ENCODE results near the gene PRR33. TPM values are rescaled to one million over a fixed set of nuclear protein-coding genes. Genes with fewer than 3 reads are reported as not detected.
A peak's percentile ranks its signal among the peaks of the same experiment; 100 is the strongest.
"Not testable (repeated sequence)": the region's sequence is repeated elsewhere in the genome, so short reads cannot be mapped to it uniquely, and the experiment has no call there.

The PRR33 gene
- total RNA-seq = 0.75 TPM
- long read RNA-seq, partial matches to known transcripts = 0 of 2 reads
- long read RNA-seq, other reads (novel, unspliced or antisense) = 1 of 2 reads

- intact Hi-C loops (cut with DNase I) = no loop called here
- DNase-seq (ENCODE audit: low spot score) = no peak
Measured at GRCh38 chr11:1891831-1892115, at the start of gene PRR33. Gene PRR33, minus strand, starts transcription at chr11:1891895. Its CDS starts 1,311 bp downstream, at chr11:1890584.

DNA sequence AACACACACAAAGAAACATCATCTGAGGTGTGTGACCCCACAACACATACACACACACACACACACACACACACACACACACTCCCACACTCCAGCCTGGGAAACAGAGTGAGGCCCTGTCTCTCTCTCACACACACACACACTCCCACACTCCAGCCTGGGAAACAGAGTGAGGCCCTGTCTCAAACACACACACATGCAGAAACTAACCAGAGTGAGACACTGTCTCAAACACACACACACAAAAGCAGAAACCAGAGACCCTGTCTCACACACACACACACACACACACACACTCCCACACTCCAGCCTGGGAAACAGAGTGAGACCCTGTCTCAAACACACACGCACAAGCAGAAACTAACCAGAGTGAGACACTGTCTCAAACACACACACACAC, 48.1 kb upstream of the PRR33 start:
- intact Hi-C loops (cut with DNase I) = loop anchor here (5.0 kb wide), 3 partner anchors 42 to 213 kb away; partner anchors contain the start of gene TNNI2
- DNase-seq (ENCODE audit: low spot score) = not testable (repeated sequence)

DNA sequence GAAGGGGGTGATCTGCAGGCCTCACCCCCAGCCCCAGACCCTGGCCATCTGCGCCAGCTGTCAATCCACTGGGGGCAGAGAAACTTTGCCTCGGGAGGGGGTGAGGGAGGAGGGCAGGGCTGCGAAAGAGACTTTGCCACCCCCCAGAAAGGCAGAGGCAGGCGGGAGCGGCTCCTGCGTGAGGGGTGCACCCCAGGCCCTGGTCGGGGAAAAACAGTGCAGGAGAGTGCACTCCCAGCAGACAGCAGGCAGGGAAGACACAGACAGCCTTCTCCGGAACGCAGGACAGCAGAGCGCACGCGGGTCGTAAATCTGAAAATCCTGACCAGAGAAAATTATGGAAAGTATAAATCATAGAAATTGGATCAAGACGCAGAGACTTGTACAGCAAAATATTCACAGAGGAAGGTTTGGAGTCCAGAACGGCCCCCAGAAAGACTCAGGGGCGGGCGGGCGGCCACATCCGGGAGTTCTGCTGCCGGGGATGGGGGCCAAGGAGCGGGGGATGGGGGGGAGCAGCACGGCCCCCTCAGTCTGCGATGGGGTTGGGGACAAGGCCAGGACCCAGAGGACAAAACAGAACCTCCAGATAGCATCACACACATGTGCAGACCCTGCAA, 47.4 kb upstream of the PRR33 start:
- intact Hi-C loops (cut with DNase I) = no loop called here
- peak; percentile 55 for DNase-seq (ENCODE audit: low spot score)

DNA sequence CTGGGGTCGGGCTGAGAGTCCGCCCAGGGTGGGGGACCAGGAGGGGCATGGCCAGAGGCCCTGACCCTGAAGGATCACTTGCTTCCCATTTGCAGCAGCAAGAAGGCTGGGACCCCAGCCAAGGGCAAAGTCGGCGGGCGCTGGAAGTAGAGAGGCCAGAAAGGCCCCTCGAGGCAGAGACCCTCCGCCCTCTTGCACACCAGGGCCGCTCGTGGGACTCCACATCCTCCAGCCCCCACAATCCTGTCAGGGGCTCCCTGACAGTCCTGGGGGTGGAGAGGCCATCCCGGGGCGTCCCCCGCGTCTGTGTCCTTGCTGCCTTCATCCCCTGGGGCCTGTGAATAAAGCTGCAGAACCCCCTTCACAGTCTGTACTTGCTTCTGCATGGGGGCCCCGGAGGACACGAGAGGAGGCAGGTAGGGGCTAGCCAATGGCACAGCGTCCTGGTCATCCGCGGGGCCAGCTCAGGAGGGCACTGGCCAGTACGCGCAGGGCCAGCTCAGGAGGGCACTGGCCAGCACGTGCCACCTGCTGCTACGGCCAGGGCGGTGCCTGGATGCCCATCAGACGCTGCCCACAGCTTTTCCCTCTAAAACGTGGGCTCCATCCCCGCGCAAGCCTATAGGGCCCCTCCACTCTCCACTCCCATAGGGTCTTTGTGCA, 46.8 kb upstream of the PRR33 start:
- DNase-seq (ENCODE audit: low spot score) = peak; percentile 64

GRCh38 chr11:1937616-1938342, 46.1 kb upstream of the PRR33 start:
- DNase-seq (ENCODE audit: low spot score) = peak; percentile 46
- intact Hi-C loops (cut with DNase I) = no loop called here

More for the DNA sequence above, 46.8 kb upstream of the PRR33 start:
- intact Hi-C loops (cut with DNase I) = no loop called here

- intact Hi-C loops (cut with DNase I) = no loop called here
Measured at GRCh38 chr11:1936781-1937615, 45.3 kb upstream of the PRR33 start.

GRCh38 chr11:1936072-1936780, 44.5 kb upstream of the PRR33 start:
- DNase-seq (ENCODE audit: low spot score) = peak; percentile 72
- intact Hi-C loops (cut with DNase I) = no loop called here

More at GRCh38 chr11:1936781-1937615, 45.3 kb upstream of the PRR33 start:
- peak; percentile 66 for DNase-seq (ENCODE audit: low spot score)

GRCh38 chr11:1935156-1936071, 43.7 kb upstream of the PRR33 start:
- intact Hi-C loops (cut with DNase I) = no loop called here

DNA sequence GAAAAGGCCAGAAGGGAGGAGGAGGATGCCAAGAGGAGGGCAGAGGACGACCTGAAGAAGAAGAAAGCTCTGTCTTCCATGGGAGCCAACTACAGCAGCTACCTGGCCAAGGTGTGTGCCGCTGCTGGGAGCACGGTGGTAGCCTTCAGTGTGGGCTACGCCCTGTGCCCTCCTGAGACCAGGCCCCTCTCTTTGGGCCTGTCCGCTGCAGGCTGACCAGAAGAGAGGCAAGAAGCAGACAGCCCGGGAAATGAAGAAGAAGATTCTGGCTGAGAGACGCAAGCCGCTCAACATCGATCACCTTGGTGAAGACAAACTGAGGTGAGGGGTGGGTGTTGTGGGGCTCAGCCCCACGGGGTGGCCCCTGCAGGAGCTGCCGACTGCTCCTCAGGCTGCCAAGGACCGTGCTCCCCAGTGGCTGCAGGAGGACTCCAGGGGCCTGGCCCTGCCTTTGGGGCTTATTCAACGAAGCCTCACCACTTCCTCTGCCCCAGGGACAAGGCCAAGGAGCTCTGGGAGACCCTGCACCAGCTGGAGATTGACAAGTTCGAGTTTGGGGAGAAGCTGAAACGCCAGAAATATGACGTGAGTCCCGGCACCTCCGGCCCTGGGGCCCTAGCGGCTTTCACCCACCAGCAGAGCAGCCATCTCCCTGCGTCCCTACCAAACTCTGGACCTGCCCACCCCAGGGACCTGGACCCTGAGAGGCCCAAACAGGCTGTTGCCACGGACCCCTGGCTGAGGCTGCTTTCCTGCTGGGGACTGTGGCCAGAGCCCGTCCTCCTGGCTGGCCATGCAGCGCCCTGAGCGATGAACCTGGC, 42.9 kb upstream of the PRR33 start:
- intact Hi-C loops (cut with DNase I) = no loop called here
- DNase-seq (ENCODE audit: low spot score) = peak; percentile 71

More at GRCh38 chr11:1935156-1936071, 43.7 kb upstream of the PRR33 start:
- peak; percentile 72 for DNase-seq (ENCODE audit: low spot score)

GRCh38 chr11:1933416-1934334, 42.0 kb upstream of the PRR33 start:
- DNase-seq (ENCODE audit: low spot score) = no peak
- intact Hi-C loops (cut with DNase I) = loop anchor here (2.0 kb wide), 1 partner anchor 21 kb away; no protein-coding TSS in a partner anchor

- DNase-seq (ENCODE audit: low spot score) = no peak
- intact Hi-C loops (cut with DNase I) = loop anchor here (2.0 kb wide), 1 partner anchor 20 kb away; no protein-coding TSS in a partner anchor
Measured at GRCh38 chr11:1932681-1933080, 41.0 kb upstream of the PRR33 start.

- no peak for DNase-seq (ENCODE audit: low spot score)
Measured at GRCh38 chr11:1932105-1932480, 40.4 kb upstream of the PRR33 start.

DNA sequence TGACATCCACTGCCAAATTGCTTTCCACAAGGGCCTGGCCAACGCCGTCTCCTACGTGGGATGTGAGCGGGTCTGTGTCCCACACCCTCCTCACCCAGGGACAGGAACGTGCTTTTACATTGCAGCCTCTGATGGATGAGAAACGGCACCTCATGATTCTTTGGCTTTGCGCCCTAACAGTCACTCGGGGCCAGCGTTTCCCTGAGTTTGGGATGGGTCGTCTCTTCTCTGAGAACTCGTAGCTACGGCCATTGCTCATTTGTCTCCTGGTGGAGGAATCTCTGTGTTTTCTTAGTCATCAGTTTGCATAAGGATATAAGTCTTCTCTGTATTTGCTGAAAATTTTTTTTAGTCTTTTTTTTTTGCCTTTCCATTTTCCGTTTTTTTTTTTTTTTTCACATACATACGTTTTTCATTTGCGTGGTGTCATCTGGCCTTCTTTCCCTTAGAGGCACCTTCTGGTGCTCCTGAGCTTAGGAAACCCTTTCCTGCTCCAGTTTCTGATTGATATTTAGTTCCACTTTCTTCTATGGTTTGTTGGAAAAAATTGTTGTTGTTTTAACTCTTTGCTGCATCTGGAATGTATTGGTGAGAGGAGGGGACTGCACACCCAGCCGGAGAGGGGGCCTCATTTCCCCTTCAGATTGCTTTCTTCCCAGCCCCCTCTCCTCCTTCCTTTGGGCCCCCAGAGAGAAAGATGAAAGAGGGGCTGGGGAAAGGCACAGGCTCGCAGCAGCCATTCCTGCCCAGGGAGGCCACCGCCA, 39.8 kb upstream of the PRR33 start:
- DNase-seq (ENCODE audit: low spot score) = peak; percentile 73
- intact Hi-C loops (cut with DNase I) = loop anchor here (2.0 kb wide), 1 partner anchor 19 kb away; no protein-coding TSS in a partner anchor

More at GRCh38 chr11:1932105-1932480, 40.4 kb upstream of the PRR33 start:
- intact Hi-C loops (cut with DNase I) = loop anchor here (2.0 kb wide), 1 partner anchor 19 kb away; no protein-coding TSS in a partner anchor

DNA sequence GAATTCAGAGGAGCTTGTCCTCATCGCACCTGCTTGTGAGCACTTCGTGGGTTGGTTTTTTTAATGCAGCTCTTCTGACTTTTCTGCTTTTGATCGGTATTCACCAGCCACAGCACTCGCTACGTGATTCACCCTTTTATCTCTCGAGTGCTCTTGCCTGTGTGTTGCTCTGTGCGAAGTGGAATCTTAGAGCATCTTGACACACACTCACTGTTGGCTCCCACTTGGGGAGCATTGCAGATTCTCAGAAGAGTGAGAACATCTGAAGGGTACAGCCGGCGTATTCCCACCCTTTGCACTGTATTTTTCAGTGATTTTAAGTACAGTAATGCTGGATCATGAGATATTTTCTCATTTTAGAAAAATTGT, 38.8 kb upstream of the PRR33 start:
- intact Hi-C loops (cut with DNase I) = no loop called here
- DNase-seq (ENCODE audit: low spot score) = no peak
